Measurements from ENCODE around the gene TMEM229B.

The TMEM229B gene

DNA sequence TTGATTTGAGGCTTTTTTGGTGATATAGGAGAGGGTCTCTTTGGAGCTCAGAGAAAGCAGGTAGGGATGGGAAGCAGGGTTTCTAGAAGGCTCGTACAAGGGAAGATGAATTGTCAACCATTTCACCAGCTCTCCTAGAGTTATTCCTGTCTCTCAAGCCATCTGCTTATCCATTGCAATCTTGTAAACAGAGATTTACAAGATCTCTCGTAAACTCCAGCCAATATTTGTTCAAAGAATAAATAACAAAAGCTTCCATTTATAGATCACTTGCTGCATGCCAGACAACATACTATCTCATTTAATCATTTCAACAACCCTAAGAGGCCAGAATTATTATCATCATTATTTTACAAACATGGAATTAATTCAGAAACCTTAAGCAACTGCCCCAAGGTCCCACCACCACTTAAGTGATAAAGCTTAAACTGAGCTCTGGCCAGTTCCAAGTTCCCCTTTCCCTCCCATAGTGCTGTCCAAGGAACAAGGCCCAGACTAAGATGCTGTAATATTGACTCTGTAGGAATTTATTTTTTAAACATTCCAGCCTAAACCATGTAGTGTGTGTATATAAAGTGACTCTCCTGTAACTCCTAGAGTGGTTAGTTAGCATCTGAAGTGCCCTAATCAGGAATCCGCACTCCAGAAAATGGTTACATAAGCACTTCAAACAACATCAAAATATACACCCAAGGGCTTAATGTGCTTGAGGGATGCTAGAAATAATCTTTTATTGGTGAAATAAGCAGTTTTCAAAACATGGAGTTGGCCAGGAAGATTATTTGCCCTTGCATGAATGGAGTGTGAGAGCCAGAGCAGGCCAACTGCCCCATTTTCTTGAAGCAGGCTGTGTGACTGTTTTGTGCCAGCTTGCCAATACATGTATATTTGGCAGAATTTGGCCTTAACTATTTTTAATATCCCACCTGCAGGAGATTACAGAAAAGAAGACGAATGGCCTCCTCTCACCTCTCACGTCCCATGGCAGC lies 41.7 kb upstream of the TMEM229B start:
- no peak for TF ChIP-seq ZFX (IDR thresholded peaks at IDR 0.05; ENCODE audit: borderline replicate concordance)
- TF ChIP-seq CTCF (IDR thresholded peaks at IDR 0.05): no peak
- peak overlapping the region; percentile 59 for H3K27ac ChIP-seq

DNA sequence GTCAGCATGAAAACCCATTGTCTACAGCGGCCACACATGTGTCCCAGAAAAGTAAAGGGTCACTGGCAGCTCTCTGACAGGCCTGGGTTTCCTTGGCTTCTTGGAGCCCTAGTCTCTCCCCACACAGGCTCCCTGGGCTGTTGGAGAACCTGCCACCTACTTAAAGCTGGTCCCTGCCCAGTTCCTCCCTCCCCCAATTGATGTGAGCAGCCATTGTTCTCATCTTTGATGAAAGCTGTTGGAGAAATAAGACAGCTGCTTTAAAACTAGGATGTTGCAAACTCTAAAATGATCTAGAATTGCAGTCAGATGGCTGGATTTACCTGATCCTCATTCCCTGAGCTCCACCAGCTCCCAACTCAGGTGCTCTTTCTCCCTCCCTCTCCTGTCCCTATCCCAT lies 39.8 kb upstream of the TMEM229B start:
- TF ChIP-seq ZFX (IDR thresholded peaks at IDR 0.05; ENCODE audit: borderline replicate concordance) (no peak), CTCF (IDR thresholded peaks at IDR 0.05) (no peak)
- H3K27ac ChIP-seq: no peak overlapping the region

- no peak overlapping the region for H3K27ac ChIP-seq
- TF ChIP-seq ZFX (IDR thresholded peaks at IDR 0.05; ENCODE audit: borderline replicate concordance) (no peak), CTCF (IDR thresholded peaks at IDR 0.05) (no peak)
Observed at GRCh38 chr14:67527756-67528155, 39.2 kb upstream of the TMEM229B start.

GRCh38 chr14:67526676-67527459 lies 38.3 kb upstream of the TMEM229B start:
- H3K27ac ChIP-seq: no peak overlapping the region
- peak; percentile 96 for TF ChIP-seq CTCF (IDR thresholded peaks at IDR 0.05)
- no peak for TF ChIP-seq ZFX (IDR thresholded peaks at IDR 0.05; ENCODE audit: borderline replicate concordance)

DNA sequence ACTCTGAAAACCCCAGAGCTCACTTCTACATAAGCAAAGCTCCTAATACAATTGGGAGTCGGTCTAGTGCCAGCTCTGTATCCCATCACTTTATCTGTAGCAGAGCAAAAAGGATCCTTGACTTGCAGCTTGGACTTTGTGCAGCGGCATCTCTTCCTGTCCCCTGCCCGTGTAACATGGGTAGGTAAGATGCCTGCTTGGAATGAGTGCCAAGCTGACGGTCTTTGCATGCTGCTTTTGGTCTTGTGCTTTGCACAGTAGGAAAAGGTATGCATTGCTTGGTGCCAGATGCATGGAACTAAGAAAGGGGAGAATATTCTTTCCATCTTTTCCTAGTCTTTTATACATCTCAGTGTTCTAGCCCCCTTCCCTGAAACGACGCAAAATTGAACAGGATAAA lies 37.7 kb upstream of the TMEM229B start:
- TF ChIP-seq CTCF (IDR thresholded peaks at IDR 0.05) (no peak), ZFX (IDR thresholded peaks at IDR 0.05; ENCODE audit: borderline replicate concordance) (no peak)
- no peak overlapping the region for H3K27ac ChIP-seq

DNA sequence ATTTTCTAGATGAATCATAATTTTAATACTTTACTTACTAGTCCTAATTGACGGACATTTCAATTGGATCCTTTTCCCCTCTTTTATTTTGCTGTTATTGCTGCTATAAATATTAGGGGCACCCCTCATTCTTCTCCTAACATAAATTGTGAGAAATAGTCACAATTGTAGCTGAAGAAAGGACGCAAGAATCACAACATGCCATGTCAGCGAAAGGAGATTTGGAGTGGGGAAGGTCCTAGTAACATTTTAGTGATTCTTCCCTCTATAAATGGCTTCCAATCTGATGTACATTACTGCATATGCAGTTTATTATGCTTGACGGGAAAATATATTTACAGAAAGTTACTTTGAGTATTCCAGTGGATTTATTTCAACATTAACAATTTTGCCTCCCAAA lies 36.9 kb upstream of the TMEM229B start:
- TF ChIP-seq ZFX (IDR thresholded peaks at IDR 0.05; ENCODE audit: borderline replicate concordance): no peak
- no peak for TF ChIP-seq CTCF (IDR thresholded peaks at IDR 0.05)

DNA sequence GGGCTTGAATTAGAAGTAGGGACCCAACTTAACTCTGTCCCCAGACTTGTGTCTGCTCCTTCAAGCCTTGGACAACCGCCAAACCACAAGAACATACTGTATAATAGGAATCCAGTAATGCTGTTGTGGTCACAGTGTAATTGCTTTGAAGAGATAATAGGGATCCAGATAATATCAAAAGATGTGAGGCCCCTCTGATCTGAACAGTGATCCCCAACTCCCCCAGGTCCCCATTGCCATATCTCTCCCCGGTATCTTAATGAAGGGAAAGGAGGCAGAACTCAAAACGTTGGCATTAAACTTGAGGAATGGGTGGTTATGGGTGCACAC lies 36.1 kb upstream of the TMEM229B start:
- TF ChIP-seq ZFX (IDR thresholded peaks at IDR 0.05; ENCODE audit: borderline replicate concordance) (no peak), CTCF (IDR thresholded peaks at IDR 0.05) (no peak)

More for the DNA sequence above, 36.9 kb upstream of the TMEM229B start:
- no peak overlapping the region for H3K27ac ChIP-seq

More for the DNA sequence above, 36.1 kb upstream of the TMEM229B start:
- no peak overlapping the region for H3K27ac ChIP-seq

Data from 22Rv1 (cell line).